ENCODE results near the gene SMAP1. TPM values are rescaled to one million over a fixed set of nuclear protein-coding genes. Genes with fewer than 3 reads are reported as not detected.
"Not testable (repeated sequence)": the region's sequence is repeated elsewhere in the genome, so short reads cannot be mapped to it uniquely, and the experiment has no call there.

Gene SMAP1
- total RNA-seq, 1 experiment from 2014 or later, result 46.7 TPM

DNA sequence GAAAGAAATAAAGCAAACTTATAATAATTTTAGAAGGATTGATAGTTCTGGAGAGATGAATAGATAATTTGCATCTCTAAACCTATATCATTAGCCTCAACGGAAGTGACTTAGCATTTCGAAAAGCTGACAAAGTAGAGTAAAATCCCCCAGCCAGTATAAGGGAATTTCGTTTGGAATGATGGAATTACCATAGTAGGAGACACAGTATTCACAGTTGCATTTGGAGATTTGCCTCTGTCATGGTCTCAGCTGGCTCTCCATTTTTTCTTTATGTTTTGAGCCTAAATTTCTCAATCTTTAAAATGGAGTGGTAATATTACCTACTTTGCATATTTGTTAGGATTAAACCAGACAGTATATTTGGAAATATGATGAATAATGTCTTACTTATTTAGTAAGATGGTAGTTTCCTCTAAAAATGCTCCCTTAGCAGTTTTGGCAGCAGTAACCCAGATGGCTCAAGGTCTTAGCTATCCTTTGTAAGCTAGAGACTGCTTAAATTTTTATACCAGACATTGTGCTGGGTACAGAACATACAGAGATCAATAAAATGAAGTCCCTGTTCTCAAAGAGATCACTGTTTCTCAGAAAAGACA, 58.2 kb downstream of the SMAP1 start:
- in situ Hi-C loops (cut with HindIII; ENCODE audit: low sequenced_read_pairs), result no loop called here
- DNase-seq (ENCODE audit: low spot score), result no peak

DNA sequence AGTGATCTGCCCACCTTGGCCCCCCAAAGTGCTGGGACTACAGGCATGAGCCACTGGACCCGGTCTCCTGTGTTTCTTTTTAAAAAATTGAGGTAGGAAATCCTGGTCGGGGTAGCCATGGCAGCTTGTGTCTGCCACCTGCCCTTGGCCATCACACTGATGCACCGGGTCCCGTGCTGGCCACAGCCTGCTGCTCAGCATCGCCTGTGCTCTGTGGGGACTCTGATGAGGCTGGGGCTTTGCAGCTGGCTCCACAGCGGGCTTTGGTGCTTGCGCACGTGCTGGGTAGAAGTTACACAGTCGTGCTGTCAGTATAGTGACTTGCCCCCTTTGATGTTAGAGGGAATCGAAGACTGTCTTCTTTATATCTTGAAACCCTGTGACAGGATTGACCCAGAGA, 66.7 kb downstream of the SMAP1 start:
- no peak for DNase-seq (ENCODE audit: low spot score)
- in situ Hi-C loops (cut with HindIII; ENCODE audit: low sequenced_read_pairs), result no loop called here

DNA sequence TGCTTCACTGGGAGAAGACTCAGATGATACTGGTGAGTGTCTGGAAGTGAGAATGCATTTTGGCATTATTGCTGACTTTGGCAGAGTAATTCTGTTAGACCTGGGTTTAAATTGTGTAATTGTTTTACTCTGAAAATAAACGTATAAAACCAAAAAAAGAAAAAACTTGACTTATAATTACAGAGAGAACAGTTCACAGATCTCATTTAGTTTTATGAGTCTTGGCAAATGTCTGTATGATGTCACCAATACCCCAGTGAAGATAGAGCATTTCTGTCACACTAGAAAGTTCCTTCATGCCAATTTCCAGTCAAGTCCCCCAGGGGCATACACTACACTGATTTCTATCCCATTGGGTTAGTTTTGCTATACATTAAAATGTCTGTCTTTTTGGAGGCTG, 67.3 kb downstream of the SMAP1 start:
- DNase-seq (ENCODE audit: low spot score), result no peak
- in situ Hi-C loops (cut with HindIII; ENCODE audit: low sequenced_read_pairs), result no loop called here

DNA sequence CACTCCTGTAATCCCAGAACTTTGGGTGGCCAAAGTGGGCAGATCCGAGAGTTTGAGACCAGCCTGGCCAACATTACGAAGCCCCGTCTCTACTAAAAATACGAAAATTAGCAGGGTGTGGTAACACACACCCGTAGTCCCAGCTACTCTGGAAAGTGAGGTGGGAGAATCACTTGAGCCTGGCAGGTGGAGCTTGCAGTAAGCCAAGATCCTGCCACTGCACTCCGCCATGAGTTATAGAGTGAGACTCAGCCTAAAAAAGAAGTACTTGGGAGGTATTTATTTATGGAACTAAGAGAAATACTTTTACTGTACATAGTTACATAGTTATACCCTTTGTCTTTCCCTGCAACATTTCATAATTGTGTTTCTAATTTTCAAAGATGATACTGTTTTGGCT, 67.8 kb downstream of the SMAP1 start:
- DNase-seq (ENCODE audit: low spot score), result no peak
- in situ Hi-C loops (cut with HindIII; ENCODE audit: low sequenced_read_pairs), result no loop called here

DNA sequence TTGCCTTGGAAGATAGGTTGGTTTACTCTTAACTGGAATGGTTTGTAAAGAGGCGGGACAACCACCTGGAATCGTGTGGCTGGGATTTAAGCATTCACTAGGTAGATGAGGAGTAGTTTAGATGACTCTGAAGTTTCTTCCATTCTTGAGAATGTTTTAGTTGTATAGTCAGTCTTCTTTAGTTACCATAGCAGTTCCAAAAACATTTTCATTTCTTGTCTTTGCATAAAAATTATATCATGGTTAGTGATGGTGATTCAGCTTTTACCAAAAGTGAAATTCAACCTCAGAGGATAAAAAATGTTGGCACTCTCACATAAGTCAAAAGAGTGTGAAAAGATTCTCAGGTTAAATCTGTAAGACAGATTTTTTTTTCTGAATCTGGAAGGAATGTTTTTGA, 70.3 kb downstream of the SMAP1 start:
- no peak for DNase-seq (ENCODE audit: low spot score)
- in situ Hi-C loops (cut with HindIII; ENCODE audit: low sequenced_read_pairs), result no loop called here

DNA sequence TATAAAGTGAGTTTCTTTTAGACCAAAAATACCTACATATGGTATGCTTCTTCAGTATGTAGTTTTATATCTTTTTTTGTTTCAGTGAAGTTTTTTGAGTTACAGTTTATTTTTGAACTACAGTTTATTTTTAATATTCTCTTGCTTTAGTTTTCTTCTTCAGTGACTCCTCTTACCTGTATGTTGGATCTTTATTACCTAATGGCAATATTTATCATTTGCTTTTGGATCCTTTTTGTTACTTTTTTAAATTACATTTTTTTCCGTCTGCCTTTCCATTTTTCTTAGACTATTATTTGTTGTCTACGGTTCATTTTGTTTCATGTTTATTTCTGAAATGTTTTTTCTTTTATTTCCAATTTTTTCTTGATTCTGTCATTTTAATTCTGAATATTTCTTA, 71.9 kb downstream of the SMAP1 start:
- in situ Hi-C loops (cut with HindIII; ENCODE audit: low sequenced_read_pairs), result no loop called here

DNA sequence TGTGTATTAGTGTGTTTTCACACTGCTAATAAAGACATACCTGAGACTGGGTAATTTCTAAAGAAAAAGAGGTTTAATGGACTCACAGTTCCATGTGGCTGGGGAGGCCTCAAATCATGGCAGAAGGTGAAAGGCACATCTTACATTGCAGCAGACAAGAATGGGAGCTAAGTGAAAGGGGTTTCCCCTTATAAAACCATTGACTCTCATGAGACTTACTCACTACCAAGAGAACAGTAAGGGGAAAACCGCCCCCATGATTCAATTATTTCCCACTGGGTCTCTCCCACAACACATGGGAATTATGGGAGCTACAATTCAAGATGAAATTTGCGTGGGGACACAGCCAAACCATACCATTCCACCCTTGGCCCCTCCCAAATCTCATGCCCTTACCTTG, 73.1 kb downstream of the SMAP1 start:
- DNase-seq (ENCODE audit: low spot score); in situ Hi-C loops (cut with HindIII; ENCODE audit: low sequenced_read_pairs): not testable (repeated sequence)

More for the DNA sequence above, 71.9 kb downstream of the SMAP1 start:
- no peak for DNase-seq (ENCODE audit: low spot score)

DNA sequence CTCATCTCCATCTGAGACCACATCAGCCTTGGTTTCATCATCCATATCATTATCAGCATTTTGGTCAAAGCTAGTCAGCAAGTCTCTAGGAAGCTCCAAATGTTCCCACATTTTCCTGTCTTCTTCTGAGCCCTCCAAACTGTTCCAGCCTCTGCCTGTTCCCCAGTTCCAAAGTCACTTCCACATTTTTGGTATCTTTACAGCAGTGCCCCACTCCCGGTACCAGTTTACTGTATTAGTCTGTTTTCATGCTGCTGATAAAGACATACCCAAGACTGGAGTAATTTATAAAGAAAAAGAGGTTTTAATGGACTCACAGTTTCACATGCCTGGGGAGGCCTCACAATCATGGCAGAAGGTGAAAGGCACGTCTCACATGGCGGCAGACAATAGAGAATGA, 74.8 kb downstream of the SMAP1 start:
- in situ Hi-C loops (cut with HindIII; ENCODE audit: low sequenced_read_pairs); DNase-seq (ENCODE audit: low spot score): not testable (repeated sequence)

DNA sequence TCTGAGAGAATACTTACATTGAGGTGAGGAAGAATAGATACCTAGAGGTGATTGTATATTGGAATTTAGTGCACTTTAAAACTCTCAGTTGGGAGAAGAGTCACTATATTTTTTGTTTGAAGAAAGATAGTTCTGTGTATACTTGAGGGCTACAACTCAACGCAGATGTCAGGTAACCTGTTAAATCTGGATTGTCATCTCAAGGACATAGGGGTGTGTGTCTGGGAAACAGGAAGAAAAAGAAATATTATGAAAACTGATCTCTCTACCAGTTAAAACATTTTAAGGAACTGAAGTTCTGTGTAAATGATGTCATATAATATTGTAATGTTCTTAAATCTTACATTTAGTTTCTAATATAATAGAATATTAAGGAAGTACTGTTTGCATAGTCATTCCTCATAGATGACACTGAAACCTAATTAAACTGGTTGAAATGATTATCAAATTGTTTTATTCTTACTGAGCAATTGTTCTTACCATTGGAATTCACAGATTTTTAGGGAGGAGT, 86.2 kb downstream of the SMAP1 start:
- in situ Hi-C loops (cut with HindIII; ENCODE audit: low sequenced_read_pairs), result no loop called here
- DNase-seq (ENCODE audit: low spot score), result no peak

DNA sequence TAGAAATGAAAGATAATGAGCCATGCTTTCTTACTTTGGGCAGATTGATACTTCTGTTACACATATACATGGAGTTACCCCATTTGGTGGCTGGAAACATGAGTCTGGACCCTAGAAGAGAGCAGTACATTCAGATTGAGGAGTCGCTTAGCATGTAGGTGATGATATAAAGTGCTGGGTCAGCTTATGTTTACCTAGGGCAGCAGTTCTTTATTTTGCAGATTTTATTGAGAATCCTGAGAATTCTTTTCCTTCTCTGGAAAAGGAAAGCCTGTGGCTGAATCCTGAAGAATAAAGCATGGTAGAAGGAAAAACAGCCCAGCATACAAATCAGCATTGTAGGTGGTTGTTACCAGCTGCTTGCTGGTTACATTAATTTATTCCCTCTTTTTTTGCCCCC, 91.2 kb downstream of the SMAP1 start:
- no peak for DNase-seq (ENCODE audit: low spot score)
- in situ Hi-C loops (cut with HindIII; ENCODE audit: low sequenced_read_pairs), result no loop called here

DNA sequence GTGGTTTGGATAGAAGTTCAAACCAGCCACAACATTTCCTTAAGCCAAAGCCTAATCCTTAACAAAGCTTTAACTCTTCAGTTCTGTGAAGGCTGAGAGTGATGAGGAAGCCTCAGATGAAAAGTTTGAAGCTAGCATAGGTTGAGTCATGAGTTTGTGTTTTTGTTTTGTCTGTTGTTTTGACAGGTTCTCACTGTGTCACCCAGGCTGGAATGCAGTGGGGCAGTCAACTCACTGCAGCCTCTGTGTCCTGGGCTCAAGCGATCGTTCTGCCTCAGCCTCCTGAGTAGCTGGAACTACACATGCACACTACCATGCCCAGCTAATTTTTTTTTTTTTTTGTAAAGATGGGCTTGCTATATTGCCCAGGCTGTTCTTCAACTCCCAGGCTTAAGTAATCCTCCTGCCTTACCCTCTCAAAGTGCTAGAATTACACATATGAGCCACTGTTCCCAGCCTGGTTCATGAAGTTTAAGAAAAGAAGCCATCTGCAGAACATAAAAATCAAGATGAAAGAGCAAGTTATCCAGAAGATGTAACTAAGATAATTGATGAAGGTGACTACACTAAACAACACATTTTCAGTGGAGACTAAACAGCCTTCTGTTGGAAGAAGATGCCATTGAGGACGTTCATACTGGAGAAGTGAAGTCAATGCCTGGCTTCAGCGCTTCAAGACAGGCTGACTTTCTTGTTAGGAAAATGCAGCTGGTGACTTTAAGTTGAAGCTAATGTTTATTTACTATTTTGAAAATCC, 96.2 kb downstream of the SMAP1 start:
- DNase-seq (ENCODE audit: low spot score), result no peak
- in situ Hi-C loops (cut with HindIII; ENCODE audit: low sequenced_read_pairs), result no loop called here

DNA sequence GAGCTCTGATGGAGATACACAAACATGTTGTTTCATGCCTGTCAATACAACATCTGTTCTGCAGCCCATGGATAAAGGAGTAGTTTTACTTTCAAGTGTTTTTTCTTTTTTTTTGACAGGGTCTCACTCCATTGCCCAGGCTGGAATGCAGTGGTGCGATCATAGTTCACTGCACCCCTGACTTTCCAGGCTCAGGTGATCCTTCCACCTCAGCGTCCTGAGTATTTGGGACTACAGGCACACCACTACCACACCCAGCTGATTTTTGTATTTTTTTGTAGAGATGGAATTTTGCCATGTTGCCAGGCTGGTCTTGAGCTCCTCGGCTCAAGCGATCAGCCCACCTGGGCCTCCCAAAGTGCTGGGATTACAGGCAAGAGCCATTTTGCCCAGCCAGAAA, 97.0 kb downstream of the SMAP1 start:
- in situ Hi-C loops (cut with HindIII; ENCODE audit: low sequenced_read_pairs), result no loop called here
- no peak for DNase-seq (ENCODE audit: low spot score)

DNA sequence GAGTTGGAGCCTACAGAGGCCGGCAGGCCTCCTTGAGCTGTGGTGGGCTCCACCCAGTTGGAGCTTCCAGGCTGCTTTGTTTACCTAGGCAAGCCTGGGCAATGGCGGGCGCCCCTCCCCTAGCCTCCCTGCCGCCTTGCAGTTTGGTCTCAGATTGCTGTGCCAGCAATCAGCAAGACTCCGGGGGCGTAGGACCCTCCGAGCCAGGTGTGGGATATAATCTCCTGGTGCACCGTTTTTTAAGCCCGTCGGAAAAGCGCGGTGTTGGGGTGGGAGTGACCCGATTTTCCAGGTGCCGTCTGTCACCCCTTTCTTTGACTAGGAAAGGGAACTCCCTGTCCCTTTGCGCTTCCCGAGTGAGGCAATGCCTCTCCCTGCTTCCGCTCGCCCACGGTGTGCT, 103.7 kb downstream of the SMAP1 start:
- DNase-seq (ENCODE audit: low spot score); in situ Hi-C loops (cut with HindIII; ENCODE audit: low sequenced_read_pairs): not testable (repeated sequence)

DNA sequence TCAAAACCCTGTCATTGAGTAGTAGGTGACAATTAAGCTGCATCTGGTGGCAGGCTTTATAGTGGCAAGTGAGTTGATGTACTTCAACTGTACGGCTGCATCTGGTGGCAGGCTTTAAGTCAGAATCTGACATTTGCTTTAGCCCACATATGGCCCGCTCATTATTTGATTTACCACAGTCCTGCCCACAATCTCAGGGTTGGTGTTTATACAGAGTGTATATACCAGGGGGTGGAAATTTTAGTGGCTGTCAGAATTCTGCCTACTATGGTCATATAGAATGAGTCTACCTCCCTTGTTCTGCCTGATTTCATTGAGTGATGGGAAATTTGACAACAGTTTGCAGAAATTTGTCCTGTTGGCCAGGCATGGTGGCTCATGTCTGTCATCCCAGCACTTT, 112.3 kb downstream of the SMAP1 start:
- in situ Hi-C loops (cut with HindIII; ENCODE audit: low sequenced_read_pairs), result no loop called here
- no peak for DNase-seq (ENCODE audit: low spot score)

DNA sequence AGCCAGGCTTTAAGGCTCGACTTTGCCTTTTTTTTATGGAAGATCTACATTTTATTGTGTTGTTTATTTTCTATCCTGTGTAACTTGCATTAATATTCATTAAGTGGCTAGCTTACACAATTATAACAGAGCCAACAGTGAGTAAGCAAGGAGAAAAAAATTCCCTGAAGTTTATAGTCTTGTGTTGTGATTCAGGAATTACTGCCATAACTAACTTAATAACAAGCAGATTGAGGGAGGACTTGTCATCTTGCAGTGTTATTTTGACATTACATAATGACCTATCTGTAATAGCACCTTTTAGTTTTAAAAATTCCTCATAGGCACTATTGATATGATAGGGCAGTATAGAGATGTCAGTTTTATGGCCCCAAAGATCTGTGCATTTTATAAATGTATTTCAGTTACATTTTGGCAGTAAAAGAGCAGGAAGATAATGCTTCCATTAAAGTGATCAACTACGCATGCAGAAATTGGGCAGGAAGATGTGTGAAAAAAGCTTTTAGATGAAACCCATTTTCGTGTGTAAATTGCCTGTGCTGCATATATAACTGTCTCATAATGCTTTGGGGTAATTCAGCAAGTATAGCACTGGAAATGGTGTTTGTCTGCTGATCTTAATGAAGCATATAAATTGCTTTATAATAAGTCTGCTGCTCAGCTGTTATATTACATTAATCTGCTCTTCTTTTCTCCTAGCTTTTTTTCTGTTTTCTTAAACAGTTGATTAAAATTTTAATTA, 123.0 kb downstream of the SMAP1 start:
- DNase-seq (ENCODE audit: low spot score), result no peak
- in situ Hi-C loops (cut with HindIII; ENCODE audit: low sequenced_read_pairs), result no loop called here

DNA sequence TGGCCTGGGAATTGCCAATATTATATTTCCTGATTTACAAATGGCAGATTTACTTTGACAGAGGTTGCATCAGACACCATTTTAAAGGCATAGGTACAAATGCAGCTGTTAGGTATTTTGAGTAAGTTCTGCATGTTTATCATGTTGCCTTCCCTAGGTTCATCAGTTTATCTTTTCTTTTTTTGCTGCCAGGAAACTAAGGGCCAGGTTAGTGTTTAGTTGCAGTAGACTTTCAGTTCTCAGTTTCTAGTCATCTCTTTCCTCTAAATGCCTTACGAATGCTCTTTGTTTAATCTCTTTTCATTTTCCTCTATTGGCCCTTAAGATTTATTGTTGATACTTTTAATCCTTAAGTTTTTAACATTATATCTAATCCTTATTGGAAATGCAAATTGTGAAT, 129.9 kb downstream of the SMAP1 start:
- in situ Hi-C loops (cut with HindIII; ENCODE audit: low sequenced_read_pairs), result no loop called here
- DNase-seq (ENCODE audit: low spot score), result no peak

DNA sequence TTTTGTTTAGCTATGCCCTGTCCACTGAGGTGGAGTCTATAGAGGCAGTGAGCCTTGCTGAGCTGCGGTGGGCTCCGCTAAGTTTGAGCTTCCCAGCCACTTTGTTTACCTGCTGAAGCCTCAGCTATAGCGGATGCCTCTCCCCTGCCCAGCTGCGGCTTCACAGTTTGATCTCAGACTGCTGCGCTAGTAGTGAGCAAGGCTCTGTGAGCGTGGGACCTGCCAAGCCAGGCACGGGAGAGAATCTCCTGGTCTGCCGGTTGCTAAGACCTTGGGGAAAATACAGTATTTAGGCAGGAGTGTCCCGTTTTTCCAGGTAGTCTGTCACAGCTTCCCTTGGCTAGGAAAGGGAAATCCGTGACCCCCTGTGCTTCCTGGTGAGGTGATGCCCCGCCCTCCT, 138.4 kb downstream of the SMAP1 start:
- in situ Hi-C loops (cut with HindIII; ENCODE audit: low sequenced_read_pairs), result no loop called here

DNA sequence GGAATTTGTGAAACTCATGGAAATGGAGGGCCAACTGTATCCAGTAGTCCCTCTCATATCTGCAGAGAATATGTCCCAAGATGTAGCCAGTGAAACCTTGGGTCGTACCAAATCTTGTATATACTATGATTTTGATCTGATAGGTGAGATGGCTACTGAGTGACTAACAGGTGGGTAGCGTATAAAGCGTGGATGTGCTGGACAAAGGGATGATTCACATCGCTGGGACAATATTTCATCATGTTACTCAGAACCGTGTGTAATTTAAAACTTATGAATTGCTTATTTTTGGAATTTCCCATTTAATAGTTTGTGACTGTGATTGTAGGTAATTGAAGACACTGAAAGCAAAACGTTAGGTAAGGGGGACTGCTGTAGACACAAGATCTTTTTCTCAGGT, 144.1 kb downstream of the SMAP1 start:
- in situ Hi-C loops (cut with HindIII; ENCODE audit: low sequenced_read_pairs), result no loop called here
- DNase-seq (ENCODE audit: low spot score), result no peak

More for the DNA sequence above, 138.4 kb downstream of the SMAP1 start:
- DNase-seq (ENCODE audit: low spot score), result no peak

DNA sequence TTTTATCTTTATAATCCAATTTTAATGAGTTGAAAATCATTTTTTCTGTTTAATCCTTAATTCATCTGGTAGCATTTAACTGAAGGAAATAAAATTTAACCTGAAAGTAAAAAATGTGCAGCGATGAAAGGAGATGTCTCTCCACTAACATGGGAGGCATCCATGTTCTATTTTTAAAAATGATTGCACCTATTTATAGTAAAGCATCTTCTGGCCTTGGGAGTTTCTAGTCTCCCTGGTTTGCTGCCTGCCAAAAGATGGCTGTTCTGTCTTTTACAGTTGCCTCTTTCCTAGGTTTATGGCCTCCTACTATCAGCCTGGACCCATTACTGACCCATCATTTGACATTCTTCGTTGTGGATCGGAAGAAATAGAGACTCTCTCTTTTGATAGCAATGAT, 146.2 kb downstream of the SMAP1 start:
- in situ Hi-C loops (cut with HindIII; ENCODE audit: low sequenced_read_pairs), result no loop called here
- peak; percentile 14 for DNase-seq (ENCODE audit: low spot score)

DNA sequence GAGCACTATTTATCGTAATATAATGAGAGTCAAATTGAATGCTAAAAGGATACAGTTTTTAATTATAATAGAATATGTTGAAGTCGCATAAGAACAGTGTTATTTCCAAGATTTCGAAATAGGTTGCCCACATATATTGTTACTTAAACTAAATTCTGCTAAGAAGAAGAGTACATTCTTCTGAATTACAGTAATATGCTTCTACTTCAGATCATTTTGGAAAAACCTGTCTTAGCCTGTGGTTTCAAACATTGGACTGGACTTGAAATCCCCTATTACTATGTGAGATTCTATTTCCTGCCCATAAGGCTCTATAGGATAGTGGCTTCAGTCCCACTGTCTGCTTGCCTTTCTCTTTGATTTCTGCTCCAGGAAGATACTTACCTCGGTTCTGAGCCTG, 152.0 kb downstream of the SMAP1 start:
- in situ Hi-C loops (cut with HindIII; ENCODE audit: low sequenced_read_pairs), result no loop called here
- no peak for DNase-seq (ENCODE audit: low spot score)

Measured in G401 (cell line).